Gastrocnemius medialis (tissue), 4 donors: ENCODE results near the gene BTF3L4.

ENCODE experiments used
- POLR2A ChIP-seq, 2 donors: fragments of 450-650 bp; IDR thresholded peaks; one replicate each; pipeline ENCODE4 v1.6.1; 2017; ENCODE audit warnings: antibody characterized with exemption in 2 of 2, mild to moderate bottlenecking in 2 of 2, moderate library complexity in 2 of 2
- TF ChIP-seq, protein P1 (sequence below), 5 experiments: fragments of 450-650 bp in 3 of 5; fragments of 200-600 bp in 2 of 5; sonication (generic) in 2 of 5; IDR thresholded peaks in 4 of 5; conservative IDR thresholded peaks in 1 of 5; 1 replicate in 4 of 5; 2 replicates in 1 of 5; pipeline ENCODE4 v1.5.1; 2016 to 2019; ENCODE audit warnings: antibody characterized with exemption in 5 of 5, mild to moderate bottlenecking in 3 of 5, moderate library complexity in 3 of 5

DNA sequence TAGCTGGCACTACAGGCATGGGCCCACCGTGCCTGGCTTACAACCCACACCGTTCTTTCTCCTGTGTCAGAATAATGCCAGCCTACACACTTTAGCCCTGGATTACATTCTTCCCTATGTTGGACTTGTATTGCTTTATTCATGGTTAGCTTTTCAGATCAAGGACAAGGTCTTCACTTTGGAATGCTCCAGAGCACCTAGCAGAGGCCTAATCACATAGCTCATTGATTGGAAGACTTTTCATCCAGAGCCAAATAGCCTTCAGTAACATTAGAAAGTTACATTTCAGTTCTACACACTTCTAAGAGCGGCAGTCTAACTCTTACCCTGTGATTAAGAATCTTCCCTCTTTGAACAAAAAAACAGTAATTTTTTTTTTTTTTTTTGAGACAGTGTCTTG is 56.4 kb downstream of the BTF3L4 start:
- TF ChIP-seq, protein P1, sequence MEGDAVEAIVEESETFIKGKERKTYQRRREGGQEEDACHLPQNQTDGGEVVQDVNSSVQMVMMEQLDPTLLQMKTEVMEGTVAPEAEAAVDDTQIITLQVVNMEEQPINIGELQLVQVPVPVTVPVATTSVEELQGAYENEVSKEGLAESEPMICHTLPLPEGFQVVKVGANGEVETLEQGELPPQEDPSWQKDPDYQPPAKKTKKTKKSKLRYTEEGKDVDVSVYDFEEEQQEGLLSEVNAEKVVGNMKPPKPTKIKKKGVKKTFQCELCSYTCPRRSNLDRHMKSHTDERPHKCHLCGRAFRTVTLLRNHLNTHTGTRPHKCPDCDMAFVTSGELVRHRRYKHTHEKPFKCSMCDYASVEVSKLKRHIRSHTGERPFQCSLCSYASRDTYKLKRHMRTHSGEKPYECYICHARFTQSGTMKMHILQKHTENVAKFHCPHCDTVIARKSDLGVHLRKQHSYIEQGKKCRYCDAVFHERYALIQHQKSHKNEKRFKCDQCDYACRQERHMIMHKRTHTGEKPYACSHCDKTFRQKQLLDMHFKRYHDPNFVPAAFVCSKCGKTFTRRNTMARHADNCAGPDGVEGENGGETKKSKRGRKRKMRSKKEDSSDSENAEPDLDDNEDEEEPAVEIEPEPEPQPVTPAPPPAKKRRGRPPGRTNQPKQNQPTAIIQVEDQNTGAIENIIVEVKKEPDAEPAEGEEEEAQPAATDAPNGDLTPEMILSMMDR (IDR thresholded peaks at IDR 0.05 in 4 of 5, conservative IDR thresholded peaks at IDR 0.05 in 1 of 5) = no peak
- no peak for TF ChIP-seq POLR2A (IDR thresholded peaks at IDR 0.05)
